ELF-1 (cell line): ENCODE results near the gene CDC45.
"Not testable (repeated sequence)": the region's sequence is repeated elsewhere in the genome, so short reads cannot be mapped to it uniquely, and the experiment has no call there.

Experiments
- DNase-seq: peaks from one replicate; pipeline ENCODE4 v3.0.0-alpha.2; 2016; ENCODE audit warnings: low read depth, low spot score

Gene CDC45, protein sequence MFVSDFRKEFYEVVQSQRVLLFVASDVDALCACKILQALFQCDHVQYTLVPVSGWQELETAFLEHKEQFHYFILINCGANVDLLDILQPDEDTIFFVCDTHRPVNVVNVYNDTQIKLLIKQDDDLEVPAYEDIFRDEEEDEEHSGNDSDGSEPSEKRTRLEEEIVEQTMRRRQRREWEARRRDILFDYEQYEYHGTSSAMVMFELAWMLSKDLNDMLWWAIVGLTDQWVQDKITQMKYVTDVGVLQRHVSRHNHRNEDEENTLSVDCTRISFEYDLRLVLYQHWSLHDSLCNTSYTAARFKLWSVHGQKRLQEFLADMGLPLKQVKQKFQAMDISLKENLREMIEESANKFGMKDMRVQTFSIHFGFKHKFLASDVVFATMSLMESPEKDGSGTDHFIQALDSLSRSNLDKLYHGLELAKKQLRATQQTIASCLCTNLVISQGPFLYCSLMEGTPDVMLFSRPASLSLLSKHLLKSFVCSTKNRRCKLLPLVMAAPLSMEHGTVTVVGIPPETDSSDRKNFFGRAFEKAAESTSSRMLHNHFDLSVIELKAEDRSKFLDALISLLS

DNA sequence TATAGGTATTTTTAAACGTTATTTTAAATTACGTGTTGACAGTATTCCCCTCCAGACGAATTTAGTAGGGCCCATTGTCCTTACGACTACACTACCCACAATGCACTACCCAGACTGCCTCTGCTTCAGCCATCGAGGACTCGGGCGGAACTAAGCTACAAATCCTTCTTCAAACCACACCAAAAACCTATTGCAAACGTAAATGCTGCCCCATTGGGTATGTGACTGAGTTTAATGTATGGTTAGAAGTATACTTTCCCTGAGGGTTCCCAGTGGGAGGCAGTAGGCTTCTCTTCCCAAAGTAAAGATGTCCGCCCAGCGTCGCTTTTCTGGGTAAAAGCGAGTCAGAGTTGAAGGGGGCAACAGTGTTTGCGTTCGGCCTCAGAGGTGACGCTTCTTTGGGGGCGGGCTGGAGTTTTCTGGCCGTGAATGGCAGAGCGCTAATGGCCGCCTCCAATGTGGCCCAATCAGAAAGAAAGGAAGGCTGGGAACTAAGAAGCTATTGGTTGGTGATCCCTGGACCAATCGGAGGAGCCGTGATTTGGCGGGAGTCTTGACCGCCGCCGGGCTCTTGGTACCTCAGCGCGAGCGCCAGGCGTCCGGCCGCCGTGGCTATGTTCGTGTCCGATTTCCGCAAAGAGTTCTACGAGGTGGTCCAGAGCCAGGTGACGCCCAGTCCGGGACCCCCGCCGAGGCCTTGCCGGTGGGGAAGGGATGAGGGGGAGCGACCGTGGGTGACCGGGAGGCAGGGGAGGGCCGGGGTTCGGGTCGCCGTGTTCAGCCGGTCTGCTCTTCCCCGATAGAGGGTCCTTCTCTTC, at the start of gene CDC45:
TSS of gene CDC45 (plus strand) at position 566 of the 818 bp plus-strand sequence. CDS start at position 615, 49 bp downstream.
- DNase-seq: peak; percentile 99

DNA sequence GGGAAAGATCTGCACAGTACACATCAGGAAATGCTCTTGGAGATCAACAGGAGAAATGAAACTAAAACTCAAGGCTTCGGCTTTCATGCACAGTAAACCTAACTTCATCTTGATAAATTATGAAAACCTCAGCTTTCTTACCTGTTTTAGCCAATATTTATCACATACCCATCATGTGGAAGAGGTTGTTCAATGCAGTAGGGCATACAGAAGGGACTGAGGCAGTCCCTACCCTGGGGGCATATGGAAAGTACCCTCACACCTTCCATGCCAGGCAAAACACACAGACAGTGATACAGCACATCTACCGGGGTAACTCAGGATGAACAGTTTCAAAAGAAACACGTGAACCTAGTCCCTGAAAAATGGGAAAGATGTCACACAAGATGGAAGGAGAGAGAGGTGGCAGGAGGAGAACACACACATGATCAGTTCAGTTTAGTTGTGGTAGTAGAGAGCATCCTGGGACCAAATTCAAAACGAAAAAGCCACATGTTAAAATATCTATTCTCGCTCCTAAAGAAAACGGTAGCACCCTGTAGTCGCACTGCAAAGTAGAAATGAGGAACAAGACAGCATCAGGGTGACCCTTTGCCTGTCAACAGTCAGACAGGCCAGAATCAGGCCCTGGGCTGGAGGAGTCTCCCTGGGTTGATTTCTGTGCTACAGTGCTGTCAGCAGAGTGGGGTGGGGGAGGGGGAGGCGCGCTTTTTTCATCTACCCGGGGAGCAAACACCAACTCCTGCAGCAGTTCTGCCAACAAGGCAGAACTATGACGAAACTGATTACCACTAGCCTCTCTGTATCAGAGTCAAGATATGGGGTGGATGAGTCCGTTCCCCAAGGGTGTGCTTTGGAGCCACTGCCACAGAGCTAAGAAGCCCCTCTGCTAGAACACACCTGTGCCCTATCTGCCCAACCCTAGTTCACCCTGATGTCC, 49.5 kb upstream of the CDC45 start:
- DNase-seq: peak; percentile 42

GRCh38 chr22:19430890-19431541, 48.7 kb upstream of the CDC45 start:
- peak; percentile 60 for DNase-seq

DNA sequence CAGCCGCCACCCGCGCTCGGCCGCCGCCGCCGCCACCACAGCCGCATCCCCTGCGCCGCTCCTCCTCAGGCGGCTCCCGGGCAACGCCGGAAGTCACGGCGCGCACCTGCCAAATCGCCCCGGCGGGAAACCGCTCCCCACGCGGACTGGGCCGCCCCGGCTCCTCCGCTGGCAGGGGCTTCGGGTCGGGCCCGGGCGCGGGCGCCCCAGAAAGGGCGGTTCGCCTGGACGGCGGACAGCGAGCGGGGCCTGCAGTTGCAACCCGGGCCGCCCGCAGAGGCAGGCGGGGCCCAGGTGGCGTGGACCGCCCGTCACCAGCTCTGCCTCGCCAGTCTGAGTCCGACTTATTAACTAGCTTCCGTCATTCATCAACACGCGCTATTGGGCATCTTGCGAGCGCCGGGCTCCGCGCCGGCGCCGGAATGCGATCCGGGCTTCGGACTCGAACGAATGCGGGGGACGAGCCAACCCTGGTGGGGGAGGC, 48.0 kb upstream of the CDC45 start, which contains the start of gene HIRA:
TSS of gene HIRA (minus strand) at position 85 of the 484 bp plus-strand sequence. CDS start 257 bp downstream, outside the sequence.
- peak; percentile 87 for DNase-seq

DNA sequence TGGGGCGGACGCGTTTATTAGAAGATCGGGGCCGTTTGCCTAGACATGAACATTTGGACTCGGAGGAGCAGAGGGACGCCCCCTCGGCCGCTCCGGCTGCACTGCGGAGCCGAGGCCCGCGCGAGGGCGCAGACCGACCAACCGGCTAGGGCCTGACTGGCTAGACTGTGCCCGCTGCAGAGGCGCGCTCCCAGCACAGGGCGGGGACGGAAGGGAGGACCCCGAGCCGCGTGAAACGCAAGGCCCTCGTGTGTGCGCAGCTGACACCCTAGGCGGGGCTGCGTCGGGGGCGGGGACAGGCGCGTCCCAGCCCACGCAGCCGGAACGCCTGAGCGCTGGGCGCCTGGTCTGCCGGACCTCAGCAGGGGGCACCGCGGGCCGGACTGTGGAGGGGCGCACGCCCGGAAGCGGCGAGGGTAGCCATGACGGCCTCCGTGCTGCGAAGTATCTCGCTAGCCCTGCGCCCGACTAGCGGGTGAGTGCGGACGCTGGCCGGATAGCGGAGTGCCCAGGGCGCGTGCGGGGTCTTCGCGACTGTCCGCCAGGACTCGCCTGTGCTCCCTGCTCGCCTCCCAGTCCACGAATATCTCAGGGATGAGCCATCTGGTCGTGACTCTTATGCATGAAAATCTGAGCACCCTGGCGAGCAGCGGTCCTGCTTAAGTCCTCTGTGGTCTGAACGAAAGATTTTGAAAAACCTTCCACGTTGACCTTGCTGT, 47.4 kb upstream of the CDC45 start, which contains the start of gene MRPL40:
TSS of gene MRPL40 (plus strand) at position 413 of the 719 bp plus-strand sequence. CDS start at position 423, 10 bp downstream.
- DNase-seq: peak; percentile 92

DNA sequence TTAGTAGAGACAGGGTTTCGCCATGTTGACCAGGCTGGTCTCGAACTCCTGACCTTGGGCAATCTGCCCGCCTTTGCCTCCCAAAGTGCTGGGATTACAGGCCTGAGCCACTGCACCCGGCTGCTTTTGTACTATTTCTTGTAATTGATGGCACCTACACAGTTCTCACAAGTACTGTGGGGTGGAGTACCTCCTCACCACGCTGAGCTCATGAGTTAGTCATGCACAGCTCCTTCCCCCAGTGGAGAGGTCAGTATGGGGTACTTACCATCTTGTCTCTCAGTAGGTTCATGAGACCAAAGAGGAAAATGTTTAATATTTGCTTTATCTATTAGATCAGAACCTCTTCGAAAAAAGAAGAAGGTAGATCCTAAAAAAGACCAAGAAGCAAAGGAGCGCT, 45.3 kb upstream of the CDC45 start:
- no peak for DNase-seq

DNA sequence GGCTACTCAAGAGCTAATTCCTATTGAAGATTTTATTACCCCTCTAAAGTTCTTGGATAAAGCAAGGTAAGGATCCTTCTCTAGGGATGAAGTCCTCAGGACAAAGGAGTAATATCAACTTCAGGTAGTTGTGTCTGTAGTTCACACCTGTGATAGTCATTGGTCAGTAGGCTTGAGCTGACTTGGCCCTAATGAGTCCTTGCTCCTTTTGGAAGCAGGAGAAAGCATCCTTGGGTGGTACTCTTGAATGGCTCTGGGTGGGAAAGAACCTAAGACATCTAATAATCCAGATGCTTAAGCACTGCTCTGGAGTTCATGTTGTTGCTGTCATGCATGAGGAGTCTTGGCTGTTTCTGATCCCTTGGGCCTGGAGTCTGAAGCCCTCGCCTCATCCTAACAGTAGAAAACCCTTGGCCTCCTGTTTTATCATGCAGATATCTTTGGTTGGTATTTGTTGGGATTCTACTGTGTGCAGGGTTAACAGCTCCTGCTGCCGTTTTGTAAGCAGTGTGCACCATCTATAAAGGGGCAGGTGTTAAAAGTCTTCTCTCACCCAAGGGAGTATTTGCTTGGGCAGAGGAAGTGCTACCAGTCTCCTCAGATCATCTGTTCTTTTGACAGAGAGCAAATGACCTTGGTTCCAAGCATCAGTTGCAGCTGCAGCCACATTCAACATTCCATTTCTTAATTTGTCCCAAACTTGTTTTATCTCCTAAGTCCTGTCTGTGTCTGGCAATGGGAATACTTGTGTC, 44.7 kb upstream of the CDC45 start:
- no peak for DNase-seq

DNA sequence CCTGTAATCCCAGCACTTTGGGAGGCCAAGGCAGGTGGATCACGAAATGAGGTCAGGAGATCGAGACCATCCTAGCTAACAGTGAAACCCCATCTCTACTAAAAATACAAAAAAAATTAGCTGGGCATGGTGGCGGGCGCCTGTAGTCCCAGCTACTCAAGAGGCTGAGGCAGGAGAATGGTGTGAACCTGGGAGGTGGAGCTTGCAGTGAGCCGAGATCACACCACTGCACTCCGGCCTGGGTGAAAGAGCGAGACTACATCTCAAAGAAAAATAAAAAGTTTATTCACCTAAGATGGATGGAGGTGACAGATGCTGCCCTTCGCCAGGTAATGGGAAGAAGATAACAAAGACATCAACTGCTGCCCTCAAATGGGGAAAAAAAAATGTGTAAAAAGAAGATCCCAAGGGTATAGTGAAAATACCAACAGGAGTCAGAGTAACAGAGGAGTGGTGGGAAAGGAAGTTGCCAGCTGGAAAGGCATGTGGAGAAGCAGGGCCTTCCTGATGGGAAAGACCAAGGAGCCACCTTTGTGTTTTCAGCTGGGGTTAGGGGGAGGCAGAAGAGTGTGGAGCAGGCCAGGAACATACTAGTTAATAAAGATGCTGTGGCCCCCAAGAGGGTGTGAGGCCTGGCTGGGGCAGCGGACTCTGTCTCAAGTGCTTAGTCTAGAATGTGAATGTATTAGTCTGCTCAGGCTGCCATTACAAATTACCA, 43.1 kb upstream of the CDC45 start:
- DNase-seq: not testable (repeated sequence)

- no peak for DNase-seq
Observed at GRCh38 chr22:19438298-19438697, 41.4 kb upstream of the CDC45 start.

- no peak for DNase-seq
Observed at GRCh38 chr22:19440411-19441195, 39.1 kb upstream of the CDC45 start.

DNA sequence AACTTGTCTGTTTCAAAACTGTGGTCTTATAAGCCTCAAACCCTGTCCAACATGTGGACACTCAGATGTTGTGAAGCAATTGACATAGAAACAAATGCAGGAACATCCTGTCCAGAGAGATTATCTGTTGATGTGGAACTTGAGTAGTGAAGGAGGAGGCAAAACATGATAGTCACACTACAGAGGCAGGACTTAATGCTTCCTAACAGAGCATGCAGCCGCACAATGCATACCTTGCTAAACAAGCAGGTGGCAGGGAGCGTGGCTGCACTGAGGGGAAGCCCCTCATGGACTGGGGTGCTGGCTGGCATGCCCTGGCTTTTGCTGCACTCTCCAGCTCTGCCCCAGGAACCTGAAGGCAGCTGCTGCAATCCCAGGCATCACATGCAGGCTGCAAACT, 37.6 kb upstream of the CDC45 start:
- no peak for DNase-seq

GRCh38 chr22:19443544-19444211, 36.0 kb upstream of the CDC45 start:
- no peak for DNase-seq

GRCh38 chr22:19445279-19445982, 34.3 kb upstream of the CDC45 start:
- not testable (repeated sequence) for DNase-seq

DNA sequence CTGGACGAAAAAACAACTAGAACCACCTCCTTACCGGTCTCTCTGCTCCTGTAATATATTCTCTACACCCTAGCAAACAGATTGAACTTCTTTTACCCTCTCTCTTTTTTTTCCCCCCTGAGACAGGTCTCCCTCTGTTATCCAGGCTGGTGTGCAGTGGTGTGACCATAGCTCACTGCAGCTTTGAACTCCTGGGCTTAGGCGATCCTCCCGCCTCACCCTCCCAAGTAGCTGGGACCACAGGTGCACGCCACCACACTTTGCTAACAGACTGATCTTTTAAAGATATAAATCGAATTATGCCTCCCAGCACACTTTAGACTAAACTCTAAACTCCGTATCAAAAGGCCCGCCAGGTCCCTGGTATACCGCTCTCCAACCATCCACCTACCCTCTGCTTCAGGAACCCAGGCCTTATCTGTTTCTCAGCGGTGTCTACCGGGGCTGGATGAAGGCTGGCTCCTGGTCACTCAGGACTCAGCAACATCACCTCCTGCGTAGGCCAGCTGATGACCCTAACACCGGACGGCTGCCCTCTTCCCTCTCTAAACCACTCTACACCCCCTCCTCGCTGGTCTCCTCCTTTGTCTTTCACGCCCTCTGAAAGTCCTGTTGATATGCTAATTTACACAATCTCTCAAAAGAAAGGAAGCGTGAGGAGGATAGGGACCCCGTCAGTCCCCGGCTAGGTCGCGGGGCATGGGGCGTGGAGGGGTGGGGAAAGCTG, 33.0 kb upstream of the CDC45 start:
- DNase-seq: peak; percentile 74

DNA sequence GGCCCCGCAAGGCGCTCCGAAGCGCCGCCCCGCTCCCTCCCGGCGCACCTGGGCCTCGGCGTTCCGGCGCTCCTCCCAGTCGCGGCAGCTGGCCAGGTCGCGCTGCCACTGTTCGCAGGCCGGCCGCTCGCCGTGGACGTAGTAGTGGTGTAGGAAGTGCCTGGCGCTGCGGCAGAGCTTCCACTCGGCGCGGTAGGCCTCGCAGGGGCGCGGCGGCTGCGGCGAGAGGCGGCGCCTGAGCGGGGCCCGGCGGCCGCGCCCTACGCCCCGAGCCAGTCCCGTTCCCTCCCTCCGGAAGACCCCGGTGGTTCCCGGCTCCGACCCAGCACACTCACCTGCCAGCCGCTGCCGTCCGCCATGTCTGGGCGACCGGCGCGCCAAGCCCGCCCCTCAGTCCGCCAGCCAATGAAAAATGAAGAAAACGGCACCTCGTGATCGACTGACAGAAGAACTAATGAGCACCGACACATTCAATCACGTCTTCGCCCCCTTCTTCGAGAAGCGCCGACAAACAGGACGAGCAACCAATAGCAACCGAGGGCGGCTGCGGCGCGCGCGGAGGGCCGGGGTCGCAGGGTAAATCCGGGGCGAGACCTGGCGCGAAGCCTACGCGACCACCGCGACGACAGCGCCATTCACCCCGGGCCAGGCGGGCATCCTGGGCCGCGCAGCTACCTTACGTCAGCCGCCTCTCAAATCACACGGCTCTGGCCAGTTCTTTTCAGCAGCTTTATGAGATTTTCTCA, 32.2 kb upstream of the CDC45 start, which contains the start of gene C22orf39:
TSS of gene C22orf39 (minus strand) at position 382 of the 746 bp plus-strand sequence. CDS start at position 359, 23 bp downstream.
- DNase-seq: peak; percentile 97
